ENCODE data around the gene LTBP4. TPM values are rescaled to one million over a fixed set of nuclear protein-coding genes. Genes with fewer than 3 reads are reported as not detected.

The LTBP4 gene
- total and polyA plus RNA-seq, 2 experiments from 2014 or later = 50.2 to 163 TPM

DNA sequence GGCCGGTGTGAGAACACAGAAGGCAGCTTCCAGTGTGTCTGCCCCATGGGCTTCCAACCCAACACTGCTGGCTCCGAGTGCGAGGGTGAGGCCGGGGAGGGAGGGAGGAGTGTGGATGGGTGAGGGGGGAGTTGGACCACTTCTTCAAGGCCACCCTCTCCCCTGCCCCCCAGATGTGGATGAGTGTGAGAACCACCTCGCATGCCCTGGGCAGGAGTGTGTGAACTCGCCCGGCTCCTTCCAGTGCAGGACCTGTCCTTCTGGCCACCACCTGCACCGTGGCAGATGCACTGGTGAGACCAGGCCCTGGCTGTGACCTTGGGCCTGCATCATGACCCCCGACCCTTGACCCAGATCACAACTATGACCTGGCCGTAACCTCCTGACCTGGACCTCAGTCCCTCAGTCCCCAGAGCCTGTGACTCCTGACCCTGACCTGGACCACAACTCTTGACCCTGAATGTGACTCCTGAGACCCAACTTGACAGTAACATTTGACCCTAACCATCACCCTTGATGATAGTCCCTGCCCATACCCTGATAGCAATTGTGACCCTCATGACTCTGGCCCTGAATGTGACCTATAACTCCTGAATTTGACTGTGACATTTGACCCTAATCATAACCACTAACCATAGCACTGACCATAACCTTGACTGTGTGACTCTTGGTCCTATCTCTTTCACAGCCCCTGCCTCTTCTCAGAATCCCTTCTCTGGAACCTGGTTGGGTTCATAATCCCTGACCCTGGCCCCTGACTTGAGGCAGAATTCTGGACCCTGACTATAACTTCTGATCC is 10.9 kb downstream of the LTBP4 start:
- peaks cover 11% of the 10 kb centered on the region for H3K4me1 ChIP-seq (ENCODE audit: insufficient read depth)
- H3K9me2 ChIP-seq (replicated peaks; ENCODE audit: insufficient read depth) = no peaks in the 10 kb centered on the region
- TF ChIP-seq, protein P1, sequence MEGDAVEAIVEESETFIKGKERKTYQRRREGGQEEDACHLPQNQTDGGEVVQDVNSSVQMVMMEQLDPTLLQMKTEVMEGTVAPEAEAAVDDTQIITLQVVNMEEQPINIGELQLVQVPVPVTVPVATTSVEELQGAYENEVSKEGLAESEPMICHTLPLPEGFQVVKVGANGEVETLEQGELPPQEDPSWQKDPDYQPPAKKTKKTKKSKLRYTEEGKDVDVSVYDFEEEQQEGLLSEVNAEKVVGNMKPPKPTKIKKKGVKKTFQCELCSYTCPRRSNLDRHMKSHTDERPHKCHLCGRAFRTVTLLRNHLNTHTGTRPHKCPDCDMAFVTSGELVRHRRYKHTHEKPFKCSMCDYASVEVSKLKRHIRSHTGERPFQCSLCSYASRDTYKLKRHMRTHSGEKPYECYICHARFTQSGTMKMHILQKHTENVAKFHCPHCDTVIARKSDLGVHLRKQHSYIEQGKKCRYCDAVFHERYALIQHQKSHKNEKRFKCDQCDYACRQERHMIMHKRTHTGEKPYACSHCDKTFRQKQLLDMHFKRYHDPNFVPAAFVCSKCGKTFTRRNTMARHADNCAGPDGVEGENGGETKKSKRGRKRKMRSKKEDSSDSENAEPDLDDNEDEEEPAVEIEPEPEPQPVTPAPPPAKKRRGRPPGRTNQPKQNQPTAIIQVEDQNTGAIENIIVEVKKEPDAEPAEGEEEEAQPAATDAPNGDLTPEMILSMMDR (IDR thresholded peaks at IDR 0.05; ENCODE audit: poor library complexity) = no peak
- TF ChIP-seq EZH2 (IDR thresholded peaks at IDR 0.05; ENCODE audit: borderline replicate concordance) (no peak), EZH2phosphoT487 (IDR thresholded peaks at IDR 0.05; ENCODE audit: low read depth, severe bottlenecking, unreplicated experiment) (no peak)
- H3K27me3 ChIP-seq = no peaks in the 10 kb centered on the region
- no peak overlapping the region for H2AFZ ChIP-seq
- no peak overlapping the region for H3K4me3 ChIP-seq
- no peak overlapping the region for H3K4me2 ChIP-seq
- no peaks in the 10 kb centered on the region for H3K9me3 ChIP-seq (ENCODE audit: low read depth)
- no peaks in the 10 kb centered on the region for H4K20me1 ChIP-seq (ENCODE audit: insufficient read depth, poor library complexity, severe bottlenecking)
- WGBS (ENCODE audit: low lambda C conversion rate, missing lambda C conversion rate) = 91% methylated on average over 10 of the region's 10 CpGs
- no peaks in the 10 kb centered on the region for H3K36me3 ChIP-seq (replicated peaks; ENCODE audit: insufficient read depth, low read depth)
- peaks cover 4% of the 10 kb centered on the region for H3K79me2 ChIP-seq
- H3K27ac ChIP-seq = no peak overlapping the region
- DNase-seq (ENCODE audit: low spot score) = no peak

DNA sequence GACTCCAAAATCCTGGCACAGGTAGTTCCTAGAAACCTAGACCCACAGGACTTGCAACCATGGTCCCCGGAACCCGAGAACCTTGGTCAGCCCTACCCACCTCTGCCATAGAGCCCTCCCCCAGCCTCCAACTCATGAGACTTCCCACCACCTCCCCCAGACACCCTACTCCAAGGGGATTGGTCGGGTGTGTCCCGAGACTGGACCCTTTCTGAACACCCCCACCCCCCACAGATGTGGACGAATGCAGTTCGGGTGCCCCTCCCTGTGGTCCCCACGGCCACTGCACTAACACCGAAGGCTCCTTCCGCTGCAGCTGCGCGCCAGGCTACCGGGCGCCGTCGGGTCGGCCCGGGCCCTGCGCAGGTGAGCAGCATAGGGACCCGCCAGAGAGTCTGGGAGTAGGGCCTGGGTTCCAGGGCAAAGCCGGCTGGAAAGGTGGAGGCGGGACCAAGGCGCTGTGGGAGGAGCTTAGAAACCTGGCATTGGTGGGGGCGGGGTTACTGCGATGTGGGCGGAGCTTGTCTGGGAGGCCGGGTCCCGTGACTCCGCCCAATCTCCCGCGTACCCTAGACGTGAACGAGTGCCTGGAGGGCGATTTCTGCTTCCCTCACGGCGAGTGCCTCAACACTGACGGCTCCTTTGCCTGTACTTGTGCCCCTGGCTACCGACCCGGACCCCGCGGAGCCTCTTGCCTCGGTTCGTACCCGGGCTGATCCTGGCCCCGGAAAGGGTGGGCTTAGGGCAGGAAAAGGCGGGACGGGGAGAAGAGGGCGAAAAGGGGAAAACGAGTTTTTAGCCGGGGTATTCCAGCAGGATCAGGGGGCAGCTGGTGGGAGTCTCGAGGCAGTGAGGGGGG is 11.9 kb downstream of the LTBP4 start:
- H3K4me1 ChIP-seq (ENCODE audit: insufficient read depth) = peaks cover 11% of the 10 kb centered on the region
- H3K9me2 ChIP-seq (replicated peaks; ENCODE audit: insufficient read depth) = no peaks in the 10 kb centered on the region
- no peaks in the 10 kb centered on the region for H3K27me3 ChIP-seq
- peak overlapping the region; percentile 84 for H3K4me2 ChIP-seq
- H3K27ac ChIP-seq = peak overlapping the region; percentile 72
- TF ChIP-seq EZH2phosphoT487 (IDR thresholded peaks at IDR 0.05; ENCODE audit: low read depth, severe bottlenecking, unreplicated experiment) (no peak), EZH2 (IDR thresholded peaks at IDR 0.05; ENCODE audit: borderline replicate concordance) (no peak)
- TF ChIP-seq, protein P1 (IDR thresholded peaks at IDR 0.05; ENCODE audit: poor library complexity) = no peak
- H4K20me1 ChIP-seq (ENCODE audit: insufficient read depth, poor library complexity, severe bottlenecking) = no peaks in the 10 kb centered on the region
- peak; percentile 72 for DNase-seq (ENCODE audit: low spot score)
- no peaks in the 10 kb centered on the region for H3K36me3 ChIP-seq (replicated peaks; ENCODE audit: insufficient read depth, low read depth)
- H3K79me2 ChIP-seq = peaks cover 4% of the 10 kb centered on the region
- 34% methylated on average over 45 of the region's 50 CpGs for WGBS (ENCODE audit: low lambda C conversion rate, missing lambda C conversion rate)
- H2AFZ ChIP-seq = peak overlapping the region; percentile 57
- H3K9me3 ChIP-seq (ENCODE audit: low read depth) = no peaks in the 10 kb centered on the region
- H3K4me3 ChIP-seq = peak overlapping the region; percentile 31

DNA sequence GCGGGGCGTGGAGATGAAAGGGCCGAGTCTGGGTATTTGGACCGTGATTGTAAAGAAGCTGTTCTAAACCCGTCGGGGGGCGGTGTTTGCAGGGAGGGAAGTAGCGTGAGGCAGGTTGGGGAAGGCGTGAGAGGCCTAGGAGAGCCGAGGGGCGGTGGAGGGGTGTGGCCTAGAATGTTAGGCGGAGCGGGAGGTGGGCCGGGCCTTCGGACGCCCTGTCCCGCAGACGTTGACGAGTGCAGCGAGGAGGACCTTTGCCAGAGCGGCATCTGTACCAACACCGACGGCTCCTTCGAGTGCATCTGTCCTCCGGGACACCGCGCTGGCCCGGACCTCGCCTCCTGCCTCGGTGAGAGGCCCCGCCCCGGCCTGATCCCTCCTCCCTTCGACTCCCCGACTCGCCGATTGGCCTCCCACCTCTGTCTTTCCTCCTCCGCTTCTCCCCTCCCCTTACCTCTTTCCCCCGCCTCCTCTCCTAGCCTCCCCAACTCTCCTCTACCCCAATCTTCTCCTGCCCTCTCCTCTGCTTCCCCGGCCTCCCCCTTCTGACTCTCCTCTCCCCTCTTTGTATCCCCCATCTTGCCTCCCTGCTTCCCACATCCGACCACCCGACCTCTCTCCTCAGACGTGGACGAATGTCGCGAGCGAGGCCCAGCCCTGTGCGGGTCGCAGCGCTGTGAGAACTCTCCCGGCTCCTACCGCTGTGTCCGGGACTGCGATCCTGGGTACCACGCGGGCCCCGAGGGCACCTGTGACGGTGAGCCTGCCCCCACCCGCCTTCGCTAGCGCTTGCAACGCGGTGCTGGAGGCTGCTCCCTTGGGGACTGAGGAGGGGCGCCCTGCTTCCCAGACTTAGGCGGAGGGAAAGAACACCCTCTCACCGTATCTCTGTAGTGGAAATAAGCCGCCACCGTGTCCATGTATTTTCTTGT is 12.8 kb downstream of the LTBP4 start:
- H3K4me2 ChIP-seq = peak overlapping the region; percentile 84
- H3K27me3 ChIP-seq = no peaks in the 10 kb centered on the region
- peak; percentile 87 for DNase-seq (ENCODE audit: low spot score)
- H3K4me3 ChIP-seq = peak overlapping the region; percentile 47
- H3K9me2 ChIP-seq (replicated peaks; ENCODE audit: insufficient read depth) = no peaks in the 10 kb centered on the region
- H3K27ac ChIP-seq = peak overlapping the region; percentile 72
- 12% methylated on average over 33 of the region's 67 CpGs for WGBS (ENCODE audit: low lambda C conversion rate, missing lambda C conversion rate)
- TF ChIP-seq EZH2 (IDR thresholded peaks at IDR 0.05; ENCODE audit: borderline replicate concordance) (no peak), EZH2phosphoT487 (IDR thresholded peaks at IDR 0.05; ENCODE audit: low read depth, severe bottlenecking, unreplicated experiment) (no peak)
- TF ChIP-seq, protein P1 (IDR thresholded peaks at IDR 0.05; ENCODE audit: poor library complexity) = no peak
- H3K9me3 ChIP-seq (ENCODE audit: low read depth) = no peaks in the 10 kb centered on the region
- H4K20me1 ChIP-seq (ENCODE audit: insufficient read depth, poor library complexity, severe bottlenecking) = no peaks in the 10 kb centered on the region
- H3K79me2 ChIP-seq = peaks cover 4% of the 10 kb centered on the region
- no peaks in the 10 kb centered on the region for H3K36me3 ChIP-seq (replicated peaks; ENCODE audit: insufficient read depth, low read depth)
- H3K4me1 ChIP-seq (ENCODE audit: insufficient read depth) = peaks cover 11% of the 10 kb centered on the region
- H2AFZ ChIP-seq = peak overlapping the region; percentile 57

Data from hepatocyte (in vitro differentiated cells).